Muscle layer of colon (tissue), 2 donors: ENCODE data around the gene C1QL4.
"Not testable (repeated sequence)": the region's sequence is repeated elsewhere in the genome, so short reads cannot be mapped to it uniquely, and the experiment has no call there.

ENCODE experiments used
- H3K27ac ChIP-seq: one replicate; pipeline ENCODE4 v1.7.0; 2013; ENCODE audit warnings: low read depth, mild to moderate bottlenecking, low read length, moderate library complexity
- H3K27me3 ChIP-seq, 2 donors: one replicate each; pipeline ENCODE4 v1.7.0; 2013; ENCODE audit warnings: low read length in 2 of 2, mild to moderate bottlenecking in 2 of 2; ENCODE audit not compliant: insufficient read depth in 2 of 2, control insufficient read depth in 1 of 2
- H3K36me3 ChIP-seq: one replicate; pipeline ENCODE4 v1.7.0; 2013; ENCODE audit warnings: mild to moderate bottlenecking, low read length; ENCODE audit not compliant: insufficient read depth
- H3K4me1 ChIP-seq: one replicate; pipeline ENCODE4 v1.7.0; 2013; ENCODE audit warnings: mild to moderate bottlenecking, low read length; ENCODE audit not compliant: insufficient read depth
- H3K4me3 ChIP-seq, 2 donors: one replicate each; pipeline ENCODE4 v1.7.0; 2013; ENCODE audit warnings: low read length in 2 of 2, low read depth in 1 of 2, mild to moderate bottlenecking in 1 of 2, moderate library complexity in 1 of 2
- H3K9ac ChIP-seq: one replicate; pipeline ENCODE4 v1.7.0; 2013; ENCODE audit warnings: low read length
- H3K9me3 ChIP-seq: one replicate; pipeline ENCODE4 v1.7.0; 2013; ENCODE audit warnings: mild to moderate bottlenecking, low read length
- donor health status: abdominal sarcoma.
- donor health status: Adenocarcinoma of cecum.

Gene C1QL4

GRCh38 chr12:49282740-49283375, 54.1 kb downstream of the C1QL4 start:
- H3K9ac ChIP-seq, H3K36me3 ChIP-seq, H3K27me3 ChIP-seq, H3K9me3 ChIP-seq, H3K4me3 ChIP-seq, H3K4me1 ChIP-seq, H3K27ac ChIP-seq: not testable (repeated sequence)
